ENCODE results near the gene KIR2DL1. TPM values are rescaled to one million over a fixed set of nuclear protein-coding genes. Genes with fewer than 3 reads are reported as not detected.

The KIR2DL1 gene
- total RNA-seq, 2 experiments from 2014 or later, result not detected

- Mint-ChIP-seq H3K27me3 (peaks cover 16% of the 10 kb centered on the region), H3K27ac (no peak overlapping the region), H3K36me3 (ENCODE audit: low read depth) (no peaks in the 10 kb centered on the region), H3K4me1 (ENCODE audit: low read depth) (no peaks in the 10 kb centered on the region), H3K9me3 (peaks cover 5% of the 10 kb centered on the region), H3K4me3 (no peak overlapping the region)
- Histone ChIP-seq H3K27ac (ENCODE audit: low read depth in 1 of 2, low read length in 2 of 2) (no peak overlapping the region), H3K27me3 (ENCODE audit: control insufficient read depth in 1 of 2, insufficient read depth in 2 of 2, low read length in 2 of 2) (no peaks in the 10 kb centered on the region), H3K4me3 (ENCODE audit: low read length) (no peak overlapping the region), H3K4me1 (ENCODE audit: insufficient read depth, low read length) (no peaks in the 10 kb centered on the region), H3K9me3 (ENCODE audit: control insufficient read depth in 1 of 2, insufficient read depth in 1 of 2, low read length in 2 of 2) (peaks cover 0 to 9% of the 10 kb centered on the region in 2 experiments), H3K36me3 (ENCODE audit: insufficient read depth, low read length) (no peaks in the 10 kb centered on the region)
- DNase-seq (no peak), ATAC-seq (ENCODE audit: poor library complexity) (no peak)
- TF ChIP-seq CTCF (IDR thresholded peaks at IDR 0.05), result no peak
- intact Hi-C loops (cut with DNase I, micrococcal nuclease), result no loop called here
- POLR2A ChIA-PET, result no interaction called here
- CTCF ChIA-PET, result no interaction called here
Observed at GRCh38 chr19:54727562-54727961, 42.0 kb upstream of the KIR2DL1 start.

GRCh38 chr19:54728167-54728566, 41.4 kb upstream of the KIR2DL1 start:
- Mint-ChIP-seq H3K27ac (no peak overlapping the region), H3K27me3 (peaks cover 17% of the 10 kb centered on the region), H3K4me3 (no peak overlapping the region), H3K36me3 (ENCODE audit: low read depth) (no peaks in the 10 kb centered on the region), H3K4me1 (ENCODE audit: low read depth) (no peaks in the 10 kb centered on the region), H3K9me3 (peaks cover 2% of the 10 kb centered on the region)
- TF ChIP-seq CTCF (IDR thresholded peaks at IDR 0.05), result no peak
- ATAC-seq (ENCODE audit: poor library complexity) (no peak), DNase-seq (no peak)
- no peaks in the 10 kb centered on the region for H3K27me3 ChIP-seq (ENCODE audit: control insufficient read depth in 1 of 2, insufficient read depth in 2 of 2, low read length in 2 of 2)
- ChIA-PET CTCF (no interaction called here), POLR2A (no interaction called here)
- intact Hi-C loops (cut with DNase I, micrococcal nuclease), result no loop called here
- no peak overlapping the region for H3K27ac ChIP-seq (ENCODE audit: low read depth in 1 of 2, low read length in 2 of 2)
- H3K4me1 ChIP-seq (ENCODE audit: insufficient read depth, low read length), result no peaks in the 10 kb centered on the region
- H3K36me3 ChIP-seq (ENCODE audit: insufficient read depth, low read length), result no peaks in the 10 kb centered on the region
- H3K9me3 ChIP-seq (ENCODE audit: control insufficient read depth in 1 of 2, insufficient read depth in 1 of 2, low read length in 2 of 2), result peaks cover 0 to 9% of the 10 kb centered on the region in 2 experiments
- H3K4me3 ChIP-seq (ENCODE audit: low read length), result no peak overlapping the region

- Histone ChIP-seq H3K4me3 (ENCODE audit: low read length) (no peak overlapping the region), H3K9me3 (ENCODE audit: control insufficient read depth in 1 of 2, insufficient read depth in 1 of 2, low read length in 2 of 2) (peaks cover 0 to 5% of the 10 kb centered on the region in 2 experiments), H3K36me3 (ENCODE audit: insufficient read depth, low read length) (no peaks in the 10 kb centered on the region), H3K27ac (ENCODE audit: low read depth in 1 of 2, low read length in 2 of 2) (no peak overlapping the region), H3K4me1 (ENCODE audit: insufficient read depth, low read length) (no peaks in the 10 kb centered on the region), H3K27me3 (ENCODE audit: control insufficient read depth in 1 of 2, insufficient read depth in 2 of 2, low read length in 2 of 2) (no peaks in the 10 kb centered on the region)
- H3K9me3 Mint-ChIP-seq, result peaks cover 2% of the 10 kb centered on the region
- ChIA-PET CTCF (no interaction called here), POLR2A (no interaction called here)
- no peak overlapping the region for H3K4me3 Mint-ChIP-seq
- intact Hi-C loops (cut with DNase I, micrococcal nuclease), result no loop called here
- H3K36me3 Mint-ChIP-seq (ENCODE audit: low read depth), result no peaks in the 10 kb centered on the region
- no peak overlapping the region for H3K27ac Mint-ChIP-seq
- H3K4me1 Mint-ChIP-seq (ENCODE audit: low read depth), result no peaks in the 10 kb centered on the region
- DNase-seq (no peak), ATAC-seq (ENCODE audit: poor library complexity) (no peak)
- H3K27me3 Mint-ChIP-seq, result peaks cover 17% of the 10 kb centered on the region
- no peak for TF ChIP-seq CTCF (IDR thresholded peaks at IDR 0.05)
Observed at GRCh38 chr19:54729416-54730188, 40.0 kb upstream of the KIR2DL1 start.

Data from CD4-positive, alpha-beta T cell (primary cell).